ENCODE data around the gene FAM222A.

DNA sequence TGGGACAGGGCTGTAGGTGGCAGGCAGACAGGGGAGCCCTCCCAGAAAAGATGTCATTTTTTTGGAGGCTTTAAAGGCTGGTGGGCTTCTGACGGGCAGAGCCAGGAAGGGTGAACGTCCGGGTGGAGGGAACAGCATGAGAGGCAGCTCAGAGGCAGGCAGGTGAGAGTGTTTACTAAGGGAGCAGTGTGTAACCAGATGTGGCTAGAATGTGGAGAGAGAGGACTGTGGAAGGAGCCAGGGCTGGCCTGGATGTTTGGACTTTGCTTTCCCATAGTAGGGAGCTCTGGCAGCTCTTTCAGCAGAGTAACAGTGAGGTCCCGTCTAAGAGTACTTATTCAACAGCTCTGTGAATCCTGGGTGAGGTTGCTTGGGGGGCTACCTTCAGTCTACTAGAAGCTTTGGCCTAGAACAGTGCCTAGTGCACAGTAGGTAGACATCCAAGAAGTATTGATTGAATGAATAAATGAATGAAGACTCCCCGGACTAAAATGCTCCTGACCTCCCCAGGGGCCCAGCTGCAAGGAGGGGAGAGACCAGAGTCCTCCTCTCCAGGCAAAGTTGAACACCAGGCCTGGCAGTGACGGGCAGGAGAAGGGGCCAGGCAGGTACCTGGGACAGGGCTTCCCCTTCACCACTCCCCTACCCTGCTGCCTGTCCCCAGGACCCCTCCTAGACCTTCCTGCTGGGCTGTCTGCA lies 8.5 kb downstream of the FAM222A start:
- TF ChIP-seq CTCF (IDR thresholded peaks at IDR 0.05; ENCODE audit: poor library complexity, severe bottlenecking) (no peak), EP300 (conservative IDR thresholded peaks at IDR 0.05; ENCODE audit: poor library complexity, severe bottlenecking) (no peak), POLR2AphosphoS5 (IDR thresholded peaks at IDR 0.05) (no peak), SMC3 (conservative IDR thresholded peaks at IDR 0.05; ENCODE audit: poor library complexity) (no peak), MXI1 (conservative IDR thresholded peaks at IDR 0.05; ENCODE audit: poor library complexity, severe bottlenecking) (no peak), EZH2 (IDR thresholded peaks at IDR 0.05; ENCODE audit: borderline replicate concordance, insufficient read depth, low read length, poor library complexity, severe bottlenecking) (no peak), TAF1 (IDR thresholded peaks at IDR 0.05; ENCODE audit: low read depth) (no peak), REST (IDR thresholded peaks at IDR 0.05; ENCODE audit: borderline replicate concordance) (no peak)

Data from neural cell (in vitro differentiated cells).